ENCODE results near the gene AK4.

DNA sequence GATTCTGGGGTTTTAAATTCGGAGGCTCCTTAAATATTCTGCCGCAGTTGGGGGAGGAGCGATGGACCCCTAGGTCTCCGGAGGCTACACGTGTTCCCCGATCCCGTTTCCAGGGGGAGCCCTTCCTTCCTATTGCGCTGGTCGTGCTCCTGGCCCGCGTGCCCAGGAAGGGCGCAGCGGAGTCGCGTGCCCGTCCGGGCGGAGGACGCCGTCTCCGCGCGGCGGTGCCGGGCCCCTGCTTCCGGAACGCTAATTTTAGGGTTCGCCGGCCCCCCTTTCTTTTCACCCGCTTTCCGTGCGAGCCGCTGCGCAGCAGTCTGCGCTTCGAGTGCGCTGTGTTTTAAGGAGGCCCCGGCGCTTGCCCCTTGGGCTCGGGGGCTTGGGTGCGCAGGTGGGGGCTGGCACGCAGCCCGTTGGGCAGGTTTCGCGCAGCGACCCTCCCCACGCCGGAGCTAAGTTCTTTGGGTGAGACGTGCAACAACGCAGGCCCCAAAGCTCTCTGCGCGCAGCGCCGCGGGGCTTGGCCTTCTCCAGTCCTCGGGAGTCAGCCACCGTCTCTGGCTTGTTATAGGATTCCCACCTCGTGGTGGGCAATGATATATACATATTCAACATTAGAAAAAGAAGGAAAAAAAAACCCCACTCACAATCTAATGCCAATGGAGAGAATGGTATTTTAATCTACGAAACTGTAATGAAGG is 117.8 kb downstream of the AK4 start:
- TF ChIP-seq POLR2AphosphoS5 (IDR thresholded peaks at IDR 0.05) (no peak), CTCF (IDR thresholded peaks at IDR 0.05) (no peak)
